Measurements from ENCODE around the gene DOCK3. TPM values are rescaled to one million over a fixed set of nuclear protein-coding genes. Genes with fewer than 3 reads are reported as not detected.

Gene DOCK3
- total RNA-seq, 1 donor = 0.36 TPM

GRCh38 chr3:51422211-51422610 is 747.5 kb downstream of the DOCK3 start:
- no peak overlapping the region for H3K4me2 ChIP-seq (ENCODE audit: insufficient read depth, low read length)
- no peak for DNase-seq (ENCODE audit: insufficient read length, low spot score, missing footprints)
- H3K27ac ChIP-seq (ENCODE audit: low read depth, low read length) = no peak overlapping the region
- H3K9me3 ChIP-seq (ENCODE audit: low read depth, low read length) = no peaks in the 10 kb centered on the region
- no peaks in the 10 kb centered on the region for H4K20me1 ChIP-seq (ENCODE audit: insufficient read depth, low read length)
- no peak overlapping the region for H2AFZ ChIP-seq (ENCODE audit: low read length)
- TF ChIP-seq CTCF (IDR thresholded peaks at IDR 0.05; ENCODE audit: extremely low read depth, low read depth, low read length) = no peak
- H3K36me3 ChIP-seq (ENCODE audit: insufficient read depth, low read length) = peaks cover 20% of the 10 kb centered on the region
- H3K4me3 ChIP-seq (ENCODE audit: insufficient read depth, low read length) = no peak overlapping the region
- no peaks in the 10 kb centered on the region for H3K79me2 ChIP-seq (ENCODE audit: insufficient read depth, low read length)
- no peaks in the 10 kb centered on the region for H3K27me3 ChIP-seq (ENCODE audit: insufficient read depth, low read length)
- H3K4me1 ChIP-seq (ENCODE audit: insufficient read depth, low read length) = no peaks in the 10 kb centered on the region

GRCh38 chr3:51426921-51427320 is 752.2 kb downstream of the DOCK3 start:
- H2AFZ ChIP-seq (ENCODE audit: low read length) = no peak overlapping the region
- H4K20me1 ChIP-seq (ENCODE audit: insufficient read depth, low read length) = no peaks in the 10 kb centered on the region
- no peak overlapping the region for H3K4me3 ChIP-seq (ENCODE audit: insufficient read depth, low read length)
- no peak overlapping the region for H3K4me2 ChIP-seq (ENCODE audit: insufficient read depth, low read length)
- no peak overlapping the region for H3K27ac ChIP-seq (ENCODE audit: low read depth, low read length)
- no peak for TF ChIP-seq CTCF (IDR thresholded peaks at IDR 0.05; ENCODE audit: extremely low read depth, low read depth, low read length)
- H3K27me3 ChIP-seq (ENCODE audit: insufficient read depth, low read length) = no peaks in the 10 kb centered on the region
- H3K4me1 ChIP-seq (ENCODE audit: insufficient read depth, low read length) = no peaks in the 10 kb centered on the region
- H3K9me3 ChIP-seq (ENCODE audit: low read depth, low read length) = no peaks in the 10 kb centered on the region
- DNase-seq (ENCODE audit: insufficient read length, low spot score, missing footprints) = no peak
- peaks cover 16% of the 10 kb centered on the region for H3K36me3 ChIP-seq (ENCODE audit: insufficient read depth, low read length)
- H3K79me2 ChIP-seq (ENCODE audit: insufficient read depth, low read length) = no peaks in the 10 kb centered on the region

GRCh38 chr3:51429138-51429537 is 754.4 kb downstream of the DOCK3 start:
- H3K9me3 ChIP-seq (ENCODE audit: low read depth, low read length) = no peaks in the 10 kb centered on the region
- no peaks in the 10 kb centered on the region for H3K27me3 ChIP-seq (ENCODE audit: insufficient read depth, low read length)
- H3K79me2 ChIP-seq (ENCODE audit: insufficient read depth, low read length) = no peaks in the 10 kb centered on the region
- H2AFZ ChIP-seq (ENCODE audit: low read length) = no peak overlapping the region
- H3K4me2 ChIP-seq (ENCODE audit: insufficient read depth, low read length) = no peak overlapping the region
- H3K4me1 ChIP-seq (ENCODE audit: insufficient read depth, low read length) = no peaks in the 10 kb centered on the region
- H3K4me3 ChIP-seq (ENCODE audit: insufficient read depth, low read length) = no peak overlapping the region
- peaks cover 26% of the 10 kb centered on the region for H3K36me3 ChIP-seq (ENCODE audit: insufficient read depth, low read length)
- H3K27ac ChIP-seq (ENCODE audit: low read depth, low read length) = no peak overlapping the region
- no peak for DNase-seq (ENCODE audit: insufficient read length, low spot score, missing footprints)
- H4K20me1 ChIP-seq (ENCODE audit: insufficient read depth, low read length) = no peaks in the 10 kb centered on the region
- no peak for TF ChIP-seq CTCF (IDR thresholded peaks at IDR 0.05; ENCODE audit: extremely low read depth, low read depth, low read length)

Small RNA genes within 50 kb of the gene (small RNA-seq; reads per million reads assigned to genes)
- gene MIR4787 = 0.30 reads per million
- gene PPIAP69 = not detected

Other genes starting within 250 kb of the DOCK3 start
- gene CACNA2D2, start 171.3 kb upstream of the DOCK3 start, total RNA-seq = not detected in 2 replicates
- 17.7 and 18.8 TPM in 2 replicates for gene C3orf18, start 107.2 kb upstream of the DOCK3 start, total RNA-seq
- gene HEMK1, start 105.4 kb upstream of the DOCK3 start, total RNA-seq = 8.5 and 8.7 TPM in 2 replicates
- 1.1 and 1.2 TPM in 2 replicates for gene CISH, start 63.2 kb upstream of the DOCK3 start, total RNA-seq
- gene MAPKAPK3, start 57.8 kb upstream of the DOCK3 start, total RNA-seq = 56.5 and 66.6 TPM in 2 replicates

Measured in osteoblast (primary cell).